Activated CD4-positive, alpha-beta memory T cell treated with anti-CD3 and anti-CD28 coated beads for 36 hours (primary cell): ENCODE results near the gene MAGEH1. TPM values are rescaled to one million over a fixed set of nuclear protein-coding genes. Genes with fewer than 3 reads are reported as not detected.
A peak's percentile ranks its signal among the peaks of the same experiment; 100 is the strongest.
"Not testable (repeated sequence)": the region's sequence is repeated elsewhere in the genome, so short reads cannot be mapped to it uniquely, and the experiment has no call there.

Experiments
- CTCF ChIA-PET: fragments of 350-600 bp; sonication (Branson Sonifier 250); formaldehyde crosslinking; loops from one replicate; lab custom pipeline; 2021; ENCODE audit warnings: antibody characterized with exemption, inconsistent platforms; lab: Charles Lee
- POLR2A ChIA-PET: fragments of 350-600 bp; sonication (Branson Sonifier 250); formaldehyde crosslinking; loops from one replicate; lab custom pipeline; 2021; ENCODE audit warnings: antibody characterized with exemption; lab: Charles Lee
- DNase-seq: peaks from one replicate; pipeline ENCODE4 v3.0.0-alpha.2; 2020
- H3K27ac Mint-ChIP-seq: one replicate; pipeline ENCODE4 v1.8.0; 2021; ENCODE audit warnings: mixed read lengths
- H3K27me3 Mint-ChIP-seq: one replicate; pipeline ENCODE4 v1.8.0; 2021; ENCODE audit warnings: mixed read lengths
- H3K36me3 Mint-ChIP-seq: one replicate; pipeline ENCODE4 v1.8.0; 2021; ENCODE audit warnings: mixed read lengths
- H3K4me1 Mint-ChIP-seq: one replicate; pipeline ENCODE4 v1.8.0; 2021; ENCODE audit warnings: low read depth, mixed read lengths
- H3K4me3 Mint-ChIP-seq: one replicate; pipeline ENCODE4 v1.8.0; 2021; ENCODE audit warnings: mild to moderate bottlenecking, mixed read lengths
- H3K9me3 Mint-ChIP-seq: one replicate; pipeline ENCODE4 v1.8.0; 2021; ENCODE audit warnings: mixed read lengths
- intact Hi-C: fragments of 100-400 bp; cut with micrococcal nuclease; formaldehyde crosslinking; loops from one replicate; pipeline ENCODE4 v1.15.1; 2023
- total RNA-seq, 2 experiments: library from RNA; stranded (reverse); gene quantifications; one replicate each; pipeline ENCODE4 v1.2.3, GENCODE V29; 2021

Gene MAGEH1
- total RNA-seq, 2 experiments from 2014 or later: 19.1 to 20.0 TPM

- intact Hi-C loops, H3K9me3 Mint-ChIP-seq, CTCF ChIA-PET, H3K36me3 Mint-ChIP-seq, H3K27ac Mint-ChIP-seq, H3K27me3 Mint-ChIP-seq, DNase-seq, H3K4me3 Mint-ChIP-seq, POLR2A ChIA-PET, H3K4me1 Mint-ChIP-seq: not testable (repeated sequence)
Measured at GRCh38 chrX:55465791-55466190, 13.9 kb downstream of the MAGEH1 start.

- H3K27ac Mint-ChIP-seq, H3K4me3 Mint-ChIP-seq, CTCF ChIA-PET, DNase-seq, H3K36me3 Mint-ChIP-seq, H3K9me3 Mint-ChIP-seq, H3K27me3 Mint-ChIP-seq, intact Hi-C loops, H3K4me1 Mint-ChIP-seq: not testable (repeated sequence)
- POLR2A ChIA-PET: interaction anchor here (1.0 kb wide), 1 partner anchor 9 kb away, joined by 4 read pairs; no protein-coding TSS in a partner anchor
Measured at GRCh38 chrX:55479956-55480355, 28.0 kb downstream of the MAGEH1 start.

GRCh38 chrX:55480390-55481062 is 28.6 kb downstream of the MAGEH1 start:
- intact Hi-C loops: no loop called here
- POLR2A ChIA-PET: interaction anchor here (1.0 kb wide), 1 partner anchor 8 kb away, joined by 4 read pairs; no protein-coding TSS in a partner anchor

DNA sequence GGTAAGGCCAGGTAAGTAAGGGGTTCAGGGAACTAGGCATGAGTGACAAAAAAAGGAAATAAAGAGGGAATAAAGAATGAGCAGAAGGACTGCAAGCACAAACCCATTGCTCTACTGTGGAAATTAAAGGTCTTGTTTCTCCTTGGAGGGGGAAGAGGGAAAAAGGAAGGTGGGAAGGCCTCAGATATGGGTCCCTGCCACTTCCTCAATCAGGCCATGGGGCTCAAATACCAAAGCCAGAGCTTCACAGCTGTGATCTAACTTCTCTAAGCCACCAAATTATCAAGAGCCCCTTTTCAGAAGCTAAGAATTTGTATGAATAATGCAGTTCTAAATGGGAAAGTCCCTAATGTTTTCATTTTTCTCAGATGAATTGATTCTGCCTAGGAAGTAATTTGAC is 33.0 kb downstream of the MAGEH1 start:
- ChIA-PET POLR2A (no interaction called here), CTCF (no interaction called here)
- no peaks in the 10 kb centered on the region for H3K9me3 Mint-ChIP-seq
- no peaks in the 10 kb centered on the region for H3K36me3 Mint-ChIP-seq
- H3K4me1 Mint-ChIP-seq: peaks cover 11% of the 10 kb centered on the region
- intact Hi-C loops: no loop called here
- H3K4me3 Mint-ChIP-seq: no peak overlapping the region
- H3K27me3 Mint-ChIP-seq: no peaks in the 10 kb centered on the region
- DNase-seq: no peak
- no peak overlapping the region for H3K27ac Mint-ChIP-seq

More at GRCh38 chrX:55480390-55481062, 28.6 kb downstream of the MAGEH1 start:
- H3K4me1 Mint-ChIP-seq: peaks cover 2% of the 10 kb centered on the region
- H3K4me3 Mint-ChIP-seq: no peak overlapping the region
- no peak overlapping the region for H3K27ac Mint-ChIP-seq
- no peaks in the 10 kb centered on the region for H3K36me3 Mint-ChIP-seq
- H3K9me3 Mint-ChIP-seq: no peaks in the 10 kb centered on the region
- CTCF ChIA-PET: no interaction called here
- H3K27me3 Mint-ChIP-seq: no peaks in the 10 kb centered on the region
- no peak for DNase-seq

DNA sequence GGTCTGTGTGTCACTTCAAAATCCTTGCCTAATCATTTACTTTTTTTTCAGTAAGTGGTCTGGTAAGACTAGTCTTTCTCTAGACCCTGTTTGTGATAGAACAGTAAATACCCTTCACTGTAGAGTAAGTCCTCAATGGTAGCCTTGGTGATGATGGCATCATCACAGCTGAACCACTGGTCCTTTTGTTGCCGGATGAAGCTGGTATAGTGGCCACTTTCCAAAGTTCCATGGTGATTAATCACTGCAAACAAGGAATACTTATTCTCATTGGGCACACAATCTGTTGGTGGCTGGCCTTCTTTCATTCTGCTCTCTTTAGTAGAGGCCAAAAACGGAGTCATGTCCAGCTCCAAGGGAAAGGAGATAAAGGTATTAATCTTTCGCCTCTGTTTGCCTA is 34.8 kb downstream of the MAGEH1 start:
- DNase-seq: no peak
- H3K9me3 Mint-ChIP-seq: no peaks in the 10 kb centered on the region
- H3K27ac Mint-ChIP-seq: no peak overlapping the region
- H3K4me1 Mint-ChIP-seq: peaks cover 12% of the 10 kb centered on the region
- CTCF ChIA-PET: no interaction called here
- POLR2A ChIA-PET: no interaction called here
- H3K27me3 Mint-ChIP-seq: no peaks in the 10 kb centered on the region
- no peak overlapping the region for H3K4me3 Mint-ChIP-seq
- H3K36me3 Mint-ChIP-seq: no peaks in the 10 kb centered on the region
- intact Hi-C loops: no loop called here

GRCh38 chrX:55487143-55487542 is 35.2 kb downstream of the MAGEH1 start:
- H3K36me3 Mint-ChIP-seq: no peaks in the 10 kb centered on the region
- H3K9me3 Mint-ChIP-seq: no peaks in the 10 kb centered on the region
- H3K4me3 Mint-ChIP-seq: no peak overlapping the region
- H3K27ac Mint-ChIP-seq: no peak overlapping the region
- H3K4me1 Mint-ChIP-seq: peaks cover 12% of the 10 kb centered on the region
- no peaks in the 10 kb centered on the region for H3K27me3 Mint-ChIP-seq
- no peak for DNase-seq
- POLR2A ChIA-PET: no interaction called here
- intact Hi-C loops: no loop called here
- CTCF ChIA-PET: no interaction called here

GRCh38 chrX:55488006-55488592 is 36.2 kb downstream of the MAGEH1 start:
- Mint-ChIP-seq H3K9me3 (no peaks in the 10 kb centered on the region), H3K36me3 (no peaks in the 10 kb centered on the region), H3K4me1 (peaks cover 12% of the 10 kb centered on the region), H3K27ac (peak overlapping the region; percentile 76), H3K27me3 (no peaks in the 10 kb centered on the region), H3K4me3 (peak overlapping the region; percentile 71)
- POLR2A ChIA-PET: interaction anchor here (1.5 to 1.8 kb wide), 2 partner anchors 8 to 36 kb away, joined by 4 to 8 read pairs; partner anchors contain the start of gene MAGEH1
- CTCF ChIA-PET: interaction anchor here (1.1 to 2.8 kb wide), 3 partner anchors 36 to 420 kb away, joined by 7 to 9 read pairs (median 9); partner anchors contain the start of genes MAGEH1 and RRAGB
- intact Hi-C loops: no loop called here
- DNase-seq: no peak

DNA sequence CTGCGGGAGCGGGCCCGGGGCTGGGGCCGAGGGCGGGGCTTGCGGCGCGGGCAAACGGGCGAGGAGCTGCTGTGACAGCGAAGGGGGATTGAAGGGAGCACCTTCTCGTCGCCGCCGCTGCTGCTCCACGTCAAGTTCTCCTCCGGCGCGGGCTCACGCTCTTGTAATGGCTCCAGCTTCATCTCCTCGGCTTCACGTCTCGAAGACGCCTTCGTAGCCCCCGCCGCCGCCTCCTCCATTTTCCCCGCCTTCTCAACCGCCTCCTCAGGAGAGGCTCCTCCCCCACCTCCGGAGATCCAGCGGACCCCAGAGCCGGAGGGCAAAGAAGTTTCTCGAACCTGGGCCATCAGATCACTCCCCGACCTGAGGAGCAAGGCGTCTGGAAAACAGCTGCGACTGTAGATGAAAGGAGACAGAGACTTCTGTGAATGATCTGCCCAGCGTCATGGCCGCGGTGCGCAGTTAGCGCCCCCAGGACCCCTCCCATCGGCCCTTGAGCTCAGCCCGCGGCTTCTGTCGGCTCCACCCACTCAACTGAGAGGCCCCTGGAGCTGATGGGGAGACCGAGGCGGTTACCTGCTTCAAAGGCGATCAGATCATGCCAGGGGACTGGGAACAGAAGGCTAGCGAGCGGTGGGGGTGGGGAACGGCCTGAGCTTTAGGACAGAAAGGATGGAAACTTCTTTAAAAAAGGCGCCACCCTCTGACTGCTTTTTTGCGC is 36.8 kb downstream of the MAGEH1 start:
- Mint-ChIP-seq H3K9me3 (no peaks in the 10 kb centered on the region), H3K4me1 (peaks cover 12% of the 10 kb centered on the region), H3K4me3 (peak overlapping the region; percentile 87), H3K27me3 (no peaks in the 10 kb centered on the region), H3K27ac (peak overlapping the region; percentile 92), H3K36me3 (no peaks in the 10 kb centered on the region)
- peak; percentile 69 for DNase-seq
- ChIA-PET POLR2A (interaction anchor here (0.6 to 1.8 kb wide), 5 partner anchors 9 to 849 kb away, joined by 3 to 8 read pairs (median 3); partner anchors contain the start of genes MAGEH1 and RRAGB), CTCF (interaction anchor here (1.1 to 2.8 kb wide), 4 partner anchors 37 to 420 kb away, joined by 3 to 9 read pairs (median 8); partner anchors contain the start of genes MAGEH1 and RRAGB)
- intact Hi-C loops: no loop called here

DNA sequence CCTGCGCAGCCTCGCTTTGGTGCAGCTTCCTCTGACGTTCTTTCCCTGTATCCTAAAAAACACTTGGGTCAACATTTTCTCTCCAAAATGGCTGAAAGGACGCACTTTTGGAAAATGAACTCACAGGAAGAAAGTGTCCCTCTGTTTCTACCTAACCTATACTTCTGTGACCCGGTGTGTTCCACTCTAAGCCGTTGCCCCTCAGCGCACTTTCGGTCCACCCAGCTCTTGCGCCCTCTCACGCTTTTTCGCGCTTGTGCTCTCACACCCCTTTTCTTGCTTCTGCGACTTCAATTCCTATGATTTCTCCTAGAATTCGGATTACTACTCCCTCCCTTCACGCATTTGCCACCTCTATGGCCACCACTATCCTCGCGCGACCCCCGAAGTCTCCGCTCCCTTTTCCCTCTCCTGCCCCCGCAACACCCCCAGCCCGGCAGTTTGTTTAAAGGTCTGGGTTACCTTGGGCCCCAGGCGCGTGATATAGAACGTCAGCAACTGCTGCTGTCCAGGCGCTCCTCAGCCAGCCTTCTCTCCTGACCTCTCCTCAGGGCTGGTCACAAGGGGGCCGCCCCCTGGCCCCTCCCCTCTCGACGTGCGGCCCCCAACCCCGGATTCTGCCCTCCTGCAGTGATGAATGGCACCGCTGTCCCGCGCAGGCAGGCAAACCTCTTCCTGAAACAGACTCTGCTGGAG is 37.5 kb downstream of the MAGEH1 start, which contains the start of gene USP51:
TSS of gene USP51 (minus strand) at position 535 of the 696 bp plus-strand sequence. CDS start 909 bp downstream, outside the sequence.
- Mint-ChIP-seq H3K9me3 (no peaks in the 10 kb centered on the region), H3K27ac (peak within 1 kb of the TSS; percentile 92), H3K36me3 (no peaks in the 10 kb centered on the region), H3K4me3 (peak within 1 kb of the TSS; percentile 87), H3K27me3 (no peaks in the 10 kb centered on the region), H3K4me1 (peaks cover 12% of the 10 kb centered on the region)
- ChIA-PET CTCF (interaction anchor here (1.1 to 2.8 kb wide), 4 partner anchors 37 to 419 kb away, joined by 3 to 9 read pairs (median 8); partner anchors contain the start of genes MAGEH1 and RRAGB), POLR2A (interaction anchor here (0.6 to 1.8 kb wide), 5 partner anchors 9 to 850 kb away, joined by 3 to 8 read pairs (median 3); partner anchors contain the start of genes MAGEH1 and RRAGB)
- peak; percentile 20 for DNase-seq
- intact Hi-C loops: no loop called here

DNA sequence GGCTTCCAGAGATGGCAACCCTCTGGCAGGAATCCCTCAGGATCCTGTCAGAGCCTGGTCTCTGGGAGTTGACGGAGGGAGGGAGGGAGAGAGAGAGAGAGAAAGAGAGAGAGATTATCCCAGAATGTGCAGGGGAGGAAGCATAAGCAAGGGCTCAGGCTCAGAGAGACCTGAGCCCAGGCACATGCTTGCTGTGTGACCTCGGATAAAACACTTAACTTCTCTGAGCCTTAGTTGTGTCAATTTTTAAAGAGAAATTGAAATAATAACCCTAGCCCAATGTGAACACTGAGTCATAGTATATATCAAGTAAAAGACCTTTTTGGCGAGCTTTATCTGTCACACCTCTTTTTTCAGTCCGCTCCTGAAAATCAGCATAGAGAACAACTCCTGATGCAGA is 38.2 kb downstream of the MAGEH1 start:
- no peaks in the 10 kb centered on the region for H3K9me3 Mint-ChIP-seq

GRCh38 chrX:55490974-55491373 is 39.0 kb downstream of the MAGEH1 start:
- CTCF ChIA-PET: interaction anchor here (0.6 to 2.8 kb wide), 2 partner anchors 39 to 417 kb away, joined by 3 to 9 read pairs; partner anchors contain the start of gene MAGEH1

More for the DNA sequence above, 38.2 kb downstream of the MAGEH1 start:
- peaks cover 10% of the 10 kb centered on the region for H3K4me1 Mint-ChIP-seq
- CTCF ChIA-PET: interaction anchor here (2.8 kb wide), 2 partner anchors 228 to 418 kb away, joined by 9 read pairs; partner anchors contain the start of gene RRAGB
- no peak for DNase-seq
- H3K36me3 Mint-ChIP-seq: no peaks in the 10 kb centered on the region
- intact Hi-C loops: no loop called here
- H3K27me3 Mint-ChIP-seq: no peaks in the 10 kb centered on the region
- H3K4me3 Mint-ChIP-seq: peak overlapping the region; percentile 87
- no peak overlapping the region for H3K27ac Mint-ChIP-seq
- POLR2A ChIA-PET: no interaction called here

More at GRCh38 chrX:55490974-55491373, 39.0 kb downstream of the MAGEH1 start:
- Mint-ChIP-seq H3K4me3 (no peak overlapping the region), H3K36me3 (no peaks in the 10 kb centered on the region), H3K27ac (no peak overlapping the region), H3K4me1 (peaks cover 10% of the 10 kb centered on the region), H3K9me3 (no peaks in the 10 kb centered on the region), H3K27me3 (no peaks in the 10 kb centered on the region)
- POLR2A ChIA-PET: no interaction called here
- intact Hi-C loops: no loop called here
- DNase-seq: no peak
